ENCODE data around the gene CLDN16. TPM values are rescaled to one million over a fixed set of nuclear protein-coding genes. Genes with fewer than 3 reads are reported as not detected.

The CLDN16 gene
- total RNA-seq, 1 experiment from 2014 or later = 0.27 TPM

GRCh38 chr3:190443257-190443656 is 55.3 kb downstream of the CLDN16 start:
- no peak overlapping the region for H3K27ac Mint-ChIP-seq (ENCODE audit: unreplicated experiment)
- H3K27me3 Mint-ChIP-seq (ENCODE audit: insufficient read depth, unreplicated experiment) = no peaks in the 10 kb centered on the region
- H3K36me3 Mint-ChIP-seq (ENCODE audit: insufficient read depth, unreplicated experiment) = no peaks in the 10 kb centered on the region
- H3K4me3 Mint-ChIP-seq (ENCODE audit: unreplicated experiment) = no peak overlapping the region
- no TSS peak for BruUV-seq (replicated peaks)
- Histone ChIP-seq H3K27me3 (replicated peaks; ENCODE audit: control insufficient read depth, insufficient read depth, low read length) (no peaks in the 10 kb centered on the region), H3K36me3 (ENCODE audit: control insufficient read depth, insufficient read depth, low read length) (no peaks in the 10 kb centered on the region), H3K4me3 (ENCODE audit: low read depth, low read length) (no peak overlapping the region), H3K4me1 (peaks cover 20% of the 10 kb centered on the region; the same call in 1 of the 2 replicates), H3K9me3 (no peaks in the 10 kb centered on the region)
- TF ChIP-seq CTCF (IDR thresholded peaks at IDR 0.05; ENCODE audit: insufficient read depth in 1 of 2, low read depth in 1 of 2, low read length in 1 of 2, severe bottlenecking in 1 of 2, unreplicated experiment in 1 of 2) = peak in 1 of 2 experiments; percentile 36
- ChIA-PET CTCF (interaction anchor here (0.6 to 1.0 kb wide), 4 partner anchors 12 to 121 kb away, joined by 3 to 7 read pairs (median 6); partner anchors contain the start of gene CLDN1), POLR2A (no interaction called here)
- intact Hi-C loops (cut with micrococcal nuclease; ENCODE audit: unreplicated experiment) = loop anchor here (5.0 kb wide), 1 partner anchor 216 kb away; no protein-coding TSS in a partner anchor
- peak in 1 of 2 experiments; percentile 9 for DNase-seq
- H3K4me1 Mint-ChIP-seq (ENCODE audit: low read depth, unreplicated experiment) = peaks cover 15% of the 10 kb centered on the region
- no peaks in the 10 kb centered on the region for H3K9me3 Mint-ChIP-seq (ENCODE audit: unreplicated experiment)

- H3K27me3 Mint-ChIP-seq (ENCODE audit: insufficient read depth, unreplicated experiment) = no peaks in the 10 kb centered on the region
- Histone ChIP-seq H3K9me3 (no peaks in the 10 kb centered on the region), H3K36me3 (ENCODE audit: control insufficient read depth, insufficient read depth, low read length) (no peaks in the 10 kb centered on the region), H3K4me3 (ENCODE audit: low read depth, low read length) (no peak overlapping the region), H3K27me3 (replicated peaks; ENCODE audit: control insufficient read depth, insufficient read depth, low read length) (no peaks in the 10 kb centered on the region), H3K4me1 (peaks cover 28% of the 10 kb centered on the region; the same call in 1 of the 2 replicates)
- peaks cover 15% of the 10 kb centered on the region for H3K4me1 Mint-ChIP-seq (ENCODE audit: low read depth, unreplicated experiment)
- no peak overlapping the region for H3K4me3 Mint-ChIP-seq (ENCODE audit: unreplicated experiment)
- H3K9me3 Mint-ChIP-seq (ENCODE audit: unreplicated experiment) = no peaks in the 10 kb centered on the region
- ChIA-PET POLR2A (no interaction called here), CTCF (no interaction called here)
- no peaks in the 10 kb centered on the region for H3K36me3 Mint-ChIP-seq (ENCODE audit: insufficient read depth, unreplicated experiment)
- no peak for TF ChIP-seq CTCF (IDR thresholded peaks at IDR 0.05; ENCODE audit: insufficient read depth in 1 of 2, low read depth in 1 of 2, low read length in 1 of 2, severe bottlenecking in 1 of 2, unreplicated experiment in 1 of 2)
- intact Hi-C loops (cut with micrococcal nuclease; ENCODE audit: unreplicated experiment) = loop anchor here (5.0 kb wide), 1 partner anchor 217 kb away; no protein-coding TSS in a partner anchor
- DNase-seq = no peak
- no TSS peak for BruUV-seq (replicated peaks)
- no peak overlapping the region for H3K27ac Mint-ChIP-seq (ENCODE audit: unreplicated experiment)
Measured at GRCh38 chr3:190444006-190444405, 56.0 kb downstream of the CLDN16 start.

GRCh38 chr3:190444576-190445145 is 56.7 kb downstream of the CLDN16 start:
- intact Hi-C loops (cut with micrococcal nuclease; ENCODE audit: unreplicated experiment) = loop anchor here (5.0 kb wide), 1 partner anchor 217 kb away; no protein-coding TSS in a partner anchor
- no peak for TF ChIP-seq CTCF (IDR thresholded peaks at IDR 0.05; ENCODE audit: insufficient read depth in 1 of 2, low read depth in 1 of 2, low read length in 1 of 2, severe bottlenecking in 1 of 2, unreplicated experiment in 1 of 2)

More at GRCh38 chr3:190444576-190445145, 56.7 kb downstream of the CLDN16 start:
- H3K27me3 Mint-ChIP-seq (ENCODE audit: insufficient read depth, unreplicated experiment) = no peaks in the 10 kb centered on the region
- no peaks in the 10 kb centered on the region for H3K36me3 Mint-ChIP-seq (ENCODE audit: insufficient read depth, unreplicated experiment)
- no peak overlapping the region for H3K4me3 Mint-ChIP-seq (ENCODE audit: unreplicated experiment)
- POLR2A ChIA-PET = no interaction called here
- BruUV-seq (replicated peaks) = no TSS peak
- no peak overlapping the region for H3K4me3 ChIP-seq (ENCODE audit: low read depth, low read length)
- H3K27ac Mint-ChIP-seq (ENCODE audit: unreplicated experiment) = no peak overlapping the region
- H3K4me1 Mint-ChIP-seq (ENCODE audit: low read depth, unreplicated experiment) = peaks cover 15% of the 10 kb centered on the region
- CTCF ChIA-PET = no interaction called here
- peaks cover 34% of the 10 kb centered on the region for H3K4me1 ChIP-seq
- H3K27me3 ChIP-seq (replicated peaks; ENCODE audit: control insufficient read depth, insufficient read depth, low read length) = no peaks in the 10 kb centered on the region
- no peaks in the 10 kb centered on the region for H3K36me3 ChIP-seq (ENCODE audit: control insufficient read depth, insufficient read depth, low read length)
- DNase-seq = no peak
- no peaks in the 10 kb centered on the region for H3K9me3 ChIP-seq
- H3K9me3 Mint-ChIP-seq (ENCODE audit: unreplicated experiment) = no peaks in the 10 kb centered on the region

All from Caco-2 (cell line).